NCI-H187 treated with DMSO at 0.1 percent for 48 hours (cell line): ENCODE data around the gene VGF.
"Not testable (repeated sequence)": the region's sequence is repeated elsewhere in the genome, so short reads cannot be mapped to it uniquely, and the experiment has no call there.

Experiments
- DNase-seq: peaks from one replicate; lab custom pipeline; 2025; lab: John Stamatoyannopoulos, UW

VGF gene

GRCh38 chr7:101134399-101134980 lies 30.9 kb downstream of the VGF start:
- no peak for DNase-seq

GRCh38 chr7:101133621-101134398 lies 31.6 kb downstream of the VGF start:
- DNase-seq, result no peak

- not testable (repeated sequence) for DNase-seq
Measured at GRCh38 chr7:101132626-101133600, 32.5 kb downstream of the VGF start.

GRCh38 chr7:101129603-101130117 lies 35.7 kb downstream of the VGF start:
- DNase-seq, result no peak

- no peak for DNase-seq
Measured at GRCh38 chr7:101128040-101128834, 37.1 kb downstream of the VGF start.

GRCh38 chr7:101127460-101128039 lies 37.8 kb downstream of the VGF start:
- DNase-seq, result no peak

GRCh38 chr7:101126651-101127459 lies 38.5 kb downstream of the VGF start, which contains the start of gene SERPINE1:
Gene SERPINE1, plus strand, starts transcription at chr7:101127104. Its CDS starts 1,290 bp downstream, at chr7:101128394.
- DNase-seq, result no peak

- no peak for DNase-seq
Measured at GRCh38 chr7:101125989-101126650, 39.2 kb downstream of the VGF start.

- no peak for DNase-seq
Measured at GRCh38 chr7:101124376-101125056, 40.9 kb downstream of the VGF start.

- no peak for DNase-seq
Measured at GRCh38 chr7:101123703-101124068, 41.7 kb downstream of the VGF start.

- no peak for DNase-seq
Measured at GRCh38 chr7:101122933-101123702, 42.3 kb downstream of the VGF start.

GRCh38 chr7:101121991-101122932 lies 43.1 kb downstream of the VGF start:
- no peak for DNase-seq

- not testable (repeated sequence) for DNase-seq
Measured at GRCh38 chr7:101121631-101121990, 43.8 kb downstream of the VGF start.

GRCh38 chr7:101120315-101120714 lies 45.1 kb downstream of the VGF start:
- DNase-seq, result no peak

GRCh38 chr7:101119876-101120275 lies 45.5 kb downstream of the VGF start:
- no peak for DNase-seq

GRCh38 chr7:101118856-101119255 lies 46.5 kb downstream of the VGF start:
- no peak for DNase-seq

GRCh38 chr7:101116898-101117297 lies 48.5 kb downstream of the VGF start:
- DNase-seq, result no peak
